HFF-Myc (cell line): ENCODE data around the gene CCDC201.

Experiments
- DNase-seq: peaks from one replicate; pipeline ENCODE4 v3.0.0-alpha.2; 2011; ENCODE audit warnings: low read depth; ENCODE audit errors: extremely low read depth
- H3K4me3 ChIP-seq: replicated peaks from 2 replicates; pipeline ENCODE4 v1.5.1; 2011; ENCODE audit warnings: low read depth, mild to moderate bottlenecking, control low read depth, low read length
- CTCF ChIP-seq: IDR thresholded peaks from 2 replicates; pipeline ENCODE4 v1.5.1; 2012; ENCODE audit warnings: mild to moderate bottlenecking, low read depth, low read length, control low read depth; ENCODE audit errors: missing control alignments

CCDC201 gene

GRCh38 chr7:45878457-45879144, 5.7 kb upstream of the CCDC201 start:
- no peak for TF ChIP-seq CTCF
- no peak for DNase-seq
- no peak overlapping the region for H3K4me3 ChIP-seq

GRCh38 chr7:45876519-45876918, 3.6 kb upstream of the CCDC201 start:
- H3K4me3 ChIP-seq = no peak overlapping the region
- DNase-seq = no peak
- no peak for TF ChIP-seq CTCF

- TF ChIP-seq CTCF = no peak
- no peak overlapping the region for H3K4me3 ChIP-seq
- peak; percentile 29 for DNase-seq
Observed at GRCh38 chr7:45874408-45875131, 1.7 kb upstream of the CCDC201 start.

GRCh38 chr7:45873355-45873754, 473 bp upstream of the CCDC201 start:
- no peak for DNase-seq
- no peak for TF ChIP-seq CTCF

GRCh38 chr7:45872116-45873034, 507 bp downstream of the CCDC201 start:
- TF ChIP-seq CTCF = peak; percentile 57
- DNase-seq = no peak
- no peak overlapping the region for H3K4me3 ChIP-seq

More at GRCh38 chr7:45873355-45873754, 473 bp upstream of the CCDC201 start:
- no peak overlapping the region for H3K4me3 ChIP-seq

- H3K4me3 ChIP-seq = no peak overlapping the region
- peak; percentile 22 for DNase-seq
- no peak for TF ChIP-seq CTCF
Observed at GRCh38 chr7:45869426-45869825, 3.5 kb downstream of the CCDC201 start.
